ELF-1 (cell line): ENCODE measurements around the gene BHLHE23.

Source experiments
- DNase-seq: peaks from one replicate; pipeline ENCODE4 v3.0.0-alpha.2; 2016; ENCODE audit warnings: low read depth, low spot score

Gene BHLHE23

GRCh38 chr20:62972845-62973745, 33.7 kb downstream of the BHLHE23 start:
- no peak for DNase-seq

- DNase-seq, result peak; percentile 83
These were observed 34.6 kb downstream of the BHLHE23 start for GRCh38 chr20:62971950-62972844.

- no peak for DNase-seq
These were observed 35.4 kb downstream of the BHLHE23 start for GRCh38 chr20:62971211-62971949.

- DNase-seq, result peak; percentile 60
These were observed 36.2 kb downstream of the BHLHE23 start for GRCh38 chr20:62970307-62971210.

GRCh38 chr20:62969939-62970306, 36.8 kb downstream of the BHLHE23 start:
- no peak for DNase-seq

GRCh38 chr20:62969179-62969760, 37.5 kb downstream of the BHLHE23 start:
- DNase-seq, result no peak

- DNase-seq, result no peak
These were observed 38.2 kb downstream of the BHLHE23 start for GRCh38 chr20:62968378-62969178.

GRCh38 chr20:62967628-62968351, 39.0 kb downstream of the BHLHE23 start:
- DNase-seq, result no peak

- DNase-seq, result no peak
These were observed 39.6 kb downstream of the BHLHE23 start for GRCh38 chr20:62967149-62967501.

GRCh38 chr20:62966212-62967148, 40.3 kb downstream of the BHLHE23 start:
- DNase-seq, result no peak

- no peak for DNase-seq
These were observed 41.4 kb downstream of the BHLHE23 start for GRCh38 chr20:62965363-62965771.

GRCh38 chr20:62964700-62965099, 42.1 kb downstream of the BHLHE23 start:
- no peak for DNase-seq

- DNase-seq, result no peak
These were observed 43.0 kb downstream of the BHLHE23 start for GRCh38 chr20:62963614-62964397.

GRCh38 chr20:62962891-62963613, 43.7 kb downstream of the BHLHE23 start:
- DNase-seq, result no peak

GRCh38 chr20:62962221-62962879, 44.4 kb downstream of the BHLHE23 start:
- DNase-seq, result no peak

- DNase-seq, result no peak
These were observed 45.0 kb downstream of the BHLHE23 start for GRCh38 chr20:62961799-62962198.
